GM12801 (cell line): ENCODE results near the gene ATXN1.

Source experiments
- TF ChIP-seq, protein P1 (sequence below): IDR thresholded peaks from one replicate; pipeline ENCODE4 v1.5.1; 2011; ENCODE audit warnings: control low read depth; ENCODE audit not compliant: insufficient read length; ENCODE audit errors: extremely low read depth

The ATXN1 gene

DNA sequence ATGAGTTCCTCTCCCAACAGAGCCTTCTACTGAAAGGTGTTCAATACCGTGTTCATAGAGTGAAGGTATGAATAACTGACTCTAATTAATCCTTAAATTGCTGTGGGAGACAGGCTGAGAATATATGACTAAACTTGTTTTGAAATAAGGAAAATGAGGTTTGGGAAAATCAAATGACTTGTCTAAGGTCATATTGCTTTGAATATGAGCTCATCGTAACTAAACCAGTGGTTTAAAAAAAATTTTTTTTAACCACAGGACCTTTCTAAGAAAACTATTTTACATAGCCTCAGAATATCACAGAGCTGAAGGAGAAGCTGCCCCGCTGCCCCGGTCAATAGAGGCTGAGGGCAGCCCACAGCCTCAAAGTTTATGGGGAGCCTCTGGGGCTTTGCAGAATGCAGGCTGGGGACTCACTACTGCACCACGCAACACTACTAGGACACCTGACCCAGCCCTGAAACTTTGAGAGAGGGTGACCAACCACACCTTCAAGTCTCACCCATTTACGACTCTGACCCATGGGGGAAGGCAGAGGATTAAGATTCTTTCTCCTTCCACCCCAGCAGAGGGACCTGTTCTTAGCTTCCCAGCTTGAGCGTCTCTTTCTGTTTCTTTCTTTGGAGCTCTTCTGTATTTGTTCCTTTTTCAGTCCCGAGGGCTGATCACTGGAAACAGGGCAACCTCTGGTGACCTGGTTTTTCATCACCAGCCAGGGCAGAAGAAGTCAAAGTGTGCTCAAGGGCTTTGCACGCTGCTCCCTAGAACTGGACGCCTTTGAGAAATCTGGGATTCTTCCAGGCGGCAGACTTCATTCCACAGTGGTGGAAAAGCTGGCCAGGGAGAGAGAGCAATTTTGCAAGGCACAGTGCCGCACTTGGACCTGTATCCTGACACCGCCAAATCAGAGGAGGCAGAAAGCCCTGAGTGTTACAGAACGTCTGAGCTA lies 220.2 kb downstream of the ATXN1 start:
- TF ChIP-seq, protein P1, sequence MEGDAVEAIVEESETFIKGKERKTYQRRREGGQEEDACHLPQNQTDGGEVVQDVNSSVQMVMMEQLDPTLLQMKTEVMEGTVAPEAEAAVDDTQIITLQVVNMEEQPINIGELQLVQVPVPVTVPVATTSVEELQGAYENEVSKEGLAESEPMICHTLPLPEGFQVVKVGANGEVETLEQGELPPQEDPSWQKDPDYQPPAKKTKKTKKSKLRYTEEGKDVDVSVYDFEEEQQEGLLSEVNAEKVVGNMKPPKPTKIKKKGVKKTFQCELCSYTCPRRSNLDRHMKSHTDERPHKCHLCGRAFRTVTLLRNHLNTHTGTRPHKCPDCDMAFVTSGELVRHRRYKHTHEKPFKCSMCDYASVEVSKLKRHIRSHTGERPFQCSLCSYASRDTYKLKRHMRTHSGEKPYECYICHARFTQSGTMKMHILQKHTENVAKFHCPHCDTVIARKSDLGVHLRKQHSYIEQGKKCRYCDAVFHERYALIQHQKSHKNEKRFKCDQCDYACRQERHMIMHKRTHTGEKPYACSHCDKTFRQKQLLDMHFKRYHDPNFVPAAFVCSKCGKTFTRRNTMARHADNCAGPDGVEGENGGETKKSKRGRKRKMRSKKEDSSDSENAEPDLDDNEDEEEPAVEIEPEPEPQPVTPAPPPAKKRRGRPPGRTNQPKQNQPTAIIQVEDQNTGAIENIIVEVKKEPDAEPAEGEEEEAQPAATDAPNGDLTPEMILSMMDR, result no peak

DNA sequence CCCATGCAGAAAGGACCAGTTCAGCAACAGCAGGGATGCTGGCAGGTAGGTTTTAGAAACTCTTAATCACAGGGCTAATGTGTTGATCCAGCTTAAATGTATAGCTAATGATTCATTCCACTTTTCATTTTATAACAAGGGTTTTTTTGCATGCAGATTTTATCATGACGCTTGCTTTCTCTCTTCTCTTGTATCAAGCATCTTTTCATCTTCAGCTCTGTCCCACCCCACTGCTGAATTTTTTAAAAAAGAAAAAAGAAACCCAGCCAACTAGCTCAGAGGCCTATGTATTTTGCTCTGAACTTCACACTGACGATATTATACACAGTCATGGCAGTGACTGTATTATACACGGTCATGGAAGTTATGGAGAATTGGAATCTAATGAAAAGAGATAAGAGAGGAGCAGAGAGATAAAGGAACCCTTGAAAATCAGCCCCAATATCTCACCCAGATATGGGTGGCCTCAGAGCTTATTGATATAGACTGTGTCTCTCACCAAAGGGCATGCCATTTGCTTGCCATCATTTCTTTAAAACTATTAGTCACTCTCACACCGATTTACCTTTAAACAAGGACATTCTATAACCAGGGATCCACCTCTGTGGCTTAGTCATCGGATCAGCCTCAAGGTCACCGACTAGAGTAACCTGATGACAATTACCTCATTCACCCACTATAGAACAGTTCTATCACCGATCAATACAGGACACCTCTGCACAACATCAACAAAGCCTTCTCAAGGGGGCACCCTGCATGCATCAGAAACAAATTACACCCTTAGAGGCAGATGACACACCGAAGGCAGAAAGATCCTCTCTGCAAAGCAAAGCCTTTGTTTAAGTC lies 222.0 kb downstream of the ATXN1 start:
- TF ChIP-seq, protein P1, result no peak

DNA sequence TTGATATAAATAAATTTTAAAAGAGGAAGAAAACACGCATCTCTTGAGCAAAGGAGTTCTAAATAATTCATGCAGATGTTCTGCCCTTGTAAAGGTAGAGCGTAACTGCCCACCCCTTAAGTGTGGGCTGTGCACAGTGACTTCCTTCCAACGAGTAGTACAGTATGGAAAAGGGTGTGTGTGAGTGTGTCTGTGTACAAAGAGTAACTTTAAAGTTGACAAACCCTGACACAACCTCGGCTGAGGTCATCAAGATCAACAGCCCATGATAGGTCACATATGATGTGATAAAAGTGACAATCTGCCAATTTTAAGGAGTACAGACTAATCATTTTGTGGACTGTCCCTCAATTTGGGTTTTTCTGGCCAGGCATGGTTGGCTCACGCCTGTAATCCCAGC lies 225.7 kb downstream of the ATXN1 start:
- TF ChIP-seq, protein P1, result no peak

DNA sequence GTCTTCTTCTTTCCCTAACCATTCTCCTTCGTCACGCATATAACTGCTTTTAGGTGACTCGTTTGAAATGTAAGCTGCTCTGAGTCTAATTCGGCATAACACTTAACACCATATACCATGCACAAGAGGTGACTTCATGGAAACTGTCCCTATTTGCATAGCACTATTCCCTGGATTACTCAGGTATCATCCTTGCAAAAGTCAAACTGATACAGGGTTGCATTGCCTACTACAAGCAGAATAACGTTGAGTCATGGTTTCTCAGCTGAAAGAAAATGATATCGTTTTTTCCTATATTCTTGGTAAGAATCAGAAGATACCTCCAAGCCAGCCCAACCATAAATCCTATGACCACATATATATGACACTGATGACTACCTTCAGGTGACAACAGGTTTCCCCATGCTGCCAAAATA lies 227.5 kb downstream of the ATXN1 start:
- TF ChIP-seq, protein P1, result no peak

DNA sequence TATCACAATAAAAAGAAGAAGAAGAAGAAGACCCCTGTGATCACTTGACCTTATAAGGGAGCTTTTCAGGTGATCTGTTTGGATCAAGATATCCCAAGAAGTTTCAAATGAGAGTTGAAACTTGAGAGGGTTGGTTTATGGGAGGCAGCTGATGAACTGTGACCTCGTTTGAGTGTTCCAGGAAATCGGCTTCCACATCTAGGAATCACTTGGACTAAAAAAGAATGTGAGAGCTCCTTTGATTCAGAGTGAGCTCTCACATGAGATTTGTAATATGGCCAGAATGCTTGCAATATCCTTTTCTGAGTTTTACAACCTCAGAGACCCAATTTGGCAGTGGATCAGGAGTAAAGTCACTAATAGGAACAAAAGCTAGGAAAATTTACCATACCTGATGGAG lies 228.1 kb downstream of the ATXN1 start:
- TF ChIP-seq, protein P1, result no peak

DNA sequence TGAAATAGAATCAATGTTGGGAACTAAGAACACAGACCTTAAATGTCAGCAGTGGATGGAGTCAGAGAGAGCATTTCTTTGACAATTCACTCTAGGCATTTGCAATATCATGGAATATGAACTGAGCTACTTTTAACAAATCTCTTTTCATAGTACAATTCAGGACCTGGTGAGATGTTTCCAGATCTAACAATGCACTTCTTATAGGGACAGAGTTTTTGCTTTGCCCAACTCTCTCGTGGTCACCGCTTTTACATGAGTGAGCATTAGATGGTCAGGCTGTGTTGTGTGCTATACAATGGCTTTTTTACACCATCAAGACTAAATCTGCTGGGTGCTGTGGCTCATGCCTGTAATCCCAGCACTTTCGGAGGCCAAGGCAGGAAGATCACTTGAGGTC lies 233.6 kb downstream of the ATXN1 start:
- TF ChIP-seq, protein P1, result no peak

DNA sequence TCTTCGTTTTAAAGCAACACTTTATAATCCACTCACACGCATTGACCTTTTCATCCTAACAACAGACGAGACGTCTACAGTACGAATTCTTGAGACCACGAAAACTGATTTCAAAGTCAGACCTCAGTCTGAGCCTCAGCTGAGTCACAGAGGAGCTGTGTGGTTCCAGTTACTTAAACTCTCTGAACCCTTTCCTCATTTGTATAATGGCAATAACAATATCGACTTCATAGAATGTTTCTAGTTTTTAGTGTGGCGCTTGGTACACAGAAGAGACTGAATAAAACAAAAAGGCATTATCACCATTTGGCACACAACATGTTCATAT lies 236.9 kb downstream of the ATXN1 start:
- TF ChIP-seq, protein P1, result no peak
